Heart right ventricle (tissue), 16 donors: ENCODE measurements around the gene UPK2. TPM values are rescaled to one million over a fixed set of nuclear protein-coding genes. Genes with fewer than 3 reads are reported as not detected.

Experiments
- ATAC-seq, 8 donors: fragments of 200-7000 bp; cut with Tn5 transposase; one replicate each; pipeline ENCODE4 v1.9.1; 2020; ENCODE audit warnings: mild to moderate bottlenecking in 8 of 8, moderate library complexity in 8 of 8, moderate number of reproducible peaks in 1 of 8
- DNase-seq, 2 donors: peaks; one replicate each; pipeline ENCODE4 v3.0.0-alpha.2; 2020
- H3K27ac ChIP-seq, 10 donors: fragments of 200-600 bp; sonication (generic) in 2 of 10; one replicate each; pipeline versions ENCODE4 v1.5.0 to v1.8.0; 2020 to 2022; ENCODE audit warnings: mild to moderate bottlenecking in 3 of 10
- H3K27me3 ChIP-seq, 7 donors: fragments of 200-600 bp; one replicate each; pipeline ENCODE4 v1.8.0; 2021 to 2022; ENCODE audit warnings: mild to moderate bottlenecking in 2 of 7
- H3K36me3 ChIP-seq, 9 donors: fragments of 200-600 bp; sonication (generic) in 1 of 9; one replicate each; pipeline versions ENCODE4 v1.5.0 to v1.8.0; 2020 to 2022; ENCODE audit warnings: mild to moderate bottlenecking in 2 of 9
- H3K4me1 ChIP-seq, 9 donors: fragments of 200-600 bp; sonication (generic) in 1 of 9; one replicate each; pipeline versions ENCODE4 v1.5.0 to v1.8.0; 2020 to 2022; ENCODE audit warnings: mild to moderate bottlenecking in 4 of 9
- H3K4me3 ChIP-seq, 10 donors: fragments of 200-600 bp; sonication (generic) in 2 of 10; one replicate each; pipeline versions ENCODE4 v1.5.0 to v1.8.0; 2020 to 2022; ENCODE audit warnings: mild to moderate bottlenecking in 7 of 10, moderate library complexity in 2 of 10
- H3K9me3 ChIP-seq, 11 donors: fragments of 200-600 bp in 10 of 11; sonication (generic) in 2 of 11; one replicate each; pipeline versions ENCODE4 v1.5.0 to v1.8.0; 2013 to 2022; ENCODE audit warnings: mild to moderate bottlenecking in 2 of 11, control low read depth in 1 of 11, moderate library complexity in 1 of 11
- CTCF ChIP-seq, 9 donors: fragments of 200-600 bp; sonication (generic) in 2 of 9; IDR thresholded peaks; one replicate each; pipeline versions ENCODE4 v1.5.0 to v1.8.0; 2021 to 2022; ENCODE audit warnings: antibody characterized with exemption in 9 of 9, mild to moderate bottlenecking in 5 of 9, moderate library complexity in 1 of 9
- WGBS, 2 donors: extraction: QIAGEN DNeasy Blood & Tissue Kit; methylation state at CpG; one replicate each; pipeline ENCODE4 v1.1.7; 2013; ENCODE audit warnings: inconsistent platforms in 1 of 2; 5-methylcytosine and 5-hydroxymethylcytosine counted together
- intact Hi-C, 10 donors: fragments of 100-400 bp; cut with DNase I; formaldehyde crosslinking; loops; one replicate each; pipeline versions ENCODE4 v1.11.1 to v1.14.2; 2022
- polyA plus RNA-seq, 2 donors: library from polyadenylated mRNA; stranded (reverse); fragments of 200-250 nt; gene quantifications; one replicate each; pipeline ENCODE4 v1.2.3, GENCODE V29; 2013
- total RNA-seq, 10 donors: library from RNA; stranded (reverse); fragmentation: NEBNext Ultra II Directional in 3 of 10; extraction: Animal tissue kit (Norgen Biotek cat#: 25700) in 3 of 10; gene quantifications; one replicate each; pipeline versions ENCODE4 v1.2.1 to v1.2.4, GENCODE V29; 2021 to 2023
- donor health status: Arrhythmogenic right ventricular cardiomyopathy.
- donor health status: ischemic (EF 13 %, LVEDD 7.1; RV severe dilation, severe dysfunction).
- donor health status: healthy with polysubstance abuse.
- donor health status: DM: no; HTN: yes; CAD: no.
- donor health status: DM: no; HTN: no; CAD: no.
- donor health status: ischemic (EF 25% LVEDD 6.9; RV normal size, moderate dysfunction).
- donor health status: ischemic (EF 25% LVEDD 5.7; RV mildly dilated, moderate dysfunction).
- donor health status: healthy.
- donor health status: DM: yes; HTN: yes; CAD: no.
- donor health status: Ischemic cardiomyopathy.
- donor health status: ischemic (EF 35%, LVEDD 5.7; RV mildly dilated, moderate dysfunction).
- donor health status: nonischemic (EF 11% LVEDD 7.7; RV severe dilation, severe dysfunction).
- donor health status: DM: yes; HTN: yes; CAD: no.
- donor health status: PGD.
- donor health status: ischemic (EF 29% LVEDD 5.4; RV normal size, mild dysfunction).
- donor health status: nonischemic (EF 23%, LVEDD 6.1; RV moderate dilation, normal function).

The UPK2 gene
- total and polyA plus RNA-seq, 12 donors: 0.04 TPM; not detected in 11

GRCh38 chr11:118922745-118923627 lies 33.1 kb upstream of the UPK2 start:
- ATAC-seq (no peak), DNase-seq (no peak)
- no peaks in the 10 kb centered on the region for H3K36me3 ChIP-seq
- peak overlapping the region; percentile 55 to 98 (median 94) for H3K27ac ChIP-seq
- no peaks in the 10 kb centered on the region for H3K9me3 ChIP-seq
- peaks cover 44 to 84% (median 74%) of the 10 kb centered on the region in 9 donors for H3K4me1 ChIP-seq
- no peaks in the 10 kb centered on the region for H3K27me3 ChIP-seq
- WGBS, 2 donors: 34 to 46% methylated on average over 9 of the region's 9 CpGs
- TF ChIP-seq CTCF (IDR thresholded peaks at IDR 0.05): no peak
- peak overlapping the region; percentile 64 to 98 (median 94) for H3K4me3 ChIP-seq
- intact Hi-C loops: no loop called here

GRCh38 chr11:118923721-118924587 lies 32.1 kb upstream of the UPK2 start:
- H3K4me3 ChIP-seq: peak overlapping the region; percentile 64 to 98 (median 94)
- H3K4me1 ChIP-seq: peaks cover 37 to 80% (median 66%) of the 10 kb centered on the region in 9 donors
- no peak for DNase-seq
- no peak for TF ChIP-seq CTCF (IDR thresholded peaks at IDR 0.05)
- intact Hi-C loops: loop anchor here in 2 of 10 donors (2.0 kb wide), 1 partner anchor 15 kb away; no protein-coding TSS in a partner anchor
- no peaks in the 10 kb centered on the region for H3K9me3 ChIP-seq
- no peaks in the 10 kb centered on the region for H3K27me3 ChIP-seq
- H3K27ac ChIP-seq: peak overlapping the region; percentile 79 to 98 (median 94)
- H3K36me3 ChIP-seq: no peaks in the 10 kb centered on the region
- 8 to 9% methylated on average over 7 of the region's 7 CpGs for WGBS, 2 donors
- ATAC-seq: no peak

GRCh38 chr11:118924591-118925585 lies 31.2 kb upstream of the UPK2 start:
- Histone ChIP-seq H3K27ac (peak overlapping the region; percentile 79 to 98 (median 94)), H3K4me1 (peaks cover 28 to 74% (median 58%) of the 10 kb centered on the region in 9 donors), H3K36me3 (no peaks in the 10 kb centered on the region), H3K27me3 (no peaks in the 10 kb centered on the region), H3K9me3 (no peaks in the 10 kb centered on the region), H3K4me3 (peak overlapping the region; percentile 64 to 98 (median 94))
- DNase-seq (peak; percentile 56 to 69), ATAC-seq (no peak)
- 0 to 1% methylated on average over 45 of the region's 45 CpGs for WGBS, 2 donors
- intact Hi-C loops: loop anchor here in 6 of 10 donors (2.0 to 5.0 kb wide), 3 partner anchors 16 to 138 kb away; partner anchors contain the start of gene DDX6 (in 3 of the 6)
- TF ChIP-seq CTCF (IDR thresholded peaks at IDR 0.05): no peak
